ENCODE measurements around the gene ESR1.

The ESR1 gene

GRCh38 chr6:152173957-152174356 is 366.5 kb downstream of the ESR1 start:
- DNase-seq (ENCODE audit: low spot score), result no peak

DNA sequence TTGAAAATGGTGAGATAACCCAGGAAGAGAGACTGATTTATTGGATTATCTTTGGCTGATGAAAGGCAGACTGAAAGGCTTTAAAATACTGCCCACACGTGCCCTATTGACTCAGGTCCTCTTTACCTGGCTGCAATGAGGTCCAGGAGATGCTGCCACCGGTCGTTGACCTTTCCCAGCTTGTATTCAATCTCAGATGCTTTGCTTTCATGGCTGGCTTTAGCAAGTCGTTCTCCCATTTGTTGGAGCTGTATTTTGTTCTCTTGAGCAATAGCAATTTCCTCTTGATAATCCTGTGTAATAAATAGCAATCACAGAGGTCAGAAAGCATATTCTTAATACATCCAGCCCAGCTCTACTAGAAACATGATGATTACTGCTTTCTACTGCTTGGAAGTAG is 368.8 kb downstream of the ESR1 start:
- no peak for DNase-seq (ENCODE audit: low spot score)
